H1 (cell line): ENCODE results near the gene PTER. TPM values are rescaled to one million over a fixed set of nuclear protein-coding genes. Genes with fewer than 3 reads are reported as not detected.

Source experiments
- CTCF ChIA-PET: fragments of 300-600 bp; sonication (Branson Sonifier 250); formaldehyde crosslinking; loops from one replicate; lab custom pipeline; 2021; ENCODE audit not compliant: partially characterized antibody; lab: Charles Lee
- POLR2A ChIA-PET: fragments of 300-600 bp; sonication (Branson Sonifier 250); formaldehyde crosslinking; loops from one replicate; lab custom pipeline; 2021; ENCODE audit warnings: inconsistent platforms; ENCODE audit not compliant: partially characterized antibody; lab: Charles Lee
- DNase-seq, 2 experiments: peaks; one replicate each; pipeline versions ENCODE4 v3.0.0 to v3.0.0-alpha.2; 2010 to 2022; ENCODE audit warnings: low spot score in 2 of 2, low read depth in 1 of 2, mixed read lengths in 1 of 2
- FAIRE-seq: peaks from 2 replicates; lab custom pipeline; 2011; peaks lifted over from hg19 to GRCh38; lab: Jason Lieb, UNC
- H2AFZ ChIP-seq: 2 replicates; pipeline ENCODE4 v1.8.1; 2012; ENCODE audit warnings: low read length, inconsistent platforms
- H2AK5ac ChIP-seq: 2 replicates; pipeline ENCODE4 v1.6.1; 2013; ENCODE audit warnings: low read depth, low read length
- H2BK120ac ChIP-seq: replicated peaks from 2 replicates; pipeline ENCODE3; 2013; ENCODE audit warnings: low read depth, low read length, inconsistent platforms
- H2BK12ac ChIP-seq: 2 replicates; pipeline ENCODE4 v1.6.1; 2013; ENCODE audit warnings: low read depth, low read length
- H2BK15ac ChIP-seq: 2 replicates; pipeline ENCODE4 v1.6.1; 2013; ENCODE audit warnings: low read length
- H2BK20ac ChIP-seq: 2 replicates; pipeline ENCODE4 v1.6.1; 2013; ENCODE audit warnings: low read length
- H2BK5ac ChIP-seq: 2 replicates; pipeline ENCODE4 v1.6.1; 2013; ENCODE audit warnings: low read depth, low read length
- H3K14ac ChIP-seq: 2 replicates; pipeline ENCODE4 v1.6.1; 2013; ENCODE audit warnings: inconsistent platforms; ENCODE audit not compliant: insufficient read length
- H3K18ac ChIP-seq: 2 replicates; pipeline ENCODE4 v1.6.1; 2013; ENCODE audit warnings: low read length; ENCODE audit errors: extremely low read depth
- H3K23ac ChIP-seq: 2 replicates; pipeline ENCODE4 v1.6.1; 2013; ENCODE audit warnings: inconsistent platforms; ENCODE audit not compliant: insufficient read length
- H3K23me2 ChIP-seq: 2 replicates; pipeline ENCODE4 v1.6.1; 2013; ENCODE audit warnings: low read depth, low read length
- H3K27ac ChIP-seq: 2 replicates; pipeline ENCODE4 v1.6.1; 2011; ENCODE audit warnings: low read depth, low read length, inconsistent platforms
- H3K27me3 ChIP-seq, 4 experiments: replicated peaks in 1 of 4; 1 replicate in 1 of 4; 2 replicates in 3 of 4; pipeline versions ENCODE4 v1.6.1 to v1.8.1; 2011 to 2013; ENCODE audit warnings: low read length in 3 of 4, mild to moderate bottlenecking in 3 of 4, inconsistent platforms in 2 of 4, mixed read lengths in 2 of 4, moderate library complexity in 1 of 4; ENCODE audit not compliant: control insufficient read depth in 3 of 4, insufficient read depth in 3 of 4; ENCODE audit errors: extremely low read depth in 1 of 4
- H3K36me3 ChIP-seq, 4 experiments: 2 replicates each; pipeline versions ENCODE4 v1.6.1 to v1.8.1; 2011 to 2013; ENCODE audit warnings: mild to moderate bottlenecking in 4 of 4, low read length in 3 of 4, moderate library complexity in 2 of 4, control low read depth in 1 of 4, inconsistent platforms in 1 of 4; ENCODE audit not compliant: insufficient read depth in 4 of 4, control insufficient read depth in 2 of 4
- H3K4ac ChIP-seq: replicated peaks from 2 replicates; pipeline ENCODE3; 2013; ENCODE audit warnings: low read length, low read depth, mixed read lengths, inconsistent platforms; ENCODE audit not compliant: insufficient read length
- H3K4me1 ChIP-seq, 4 experiments: replicated peaks in 1 of 4; 1 replicate in 1 of 4; 2 replicates in 3 of 4; pipeline versions ENCODE4 v1.6.1 to v1.8.1; 2011 to 2013; ENCODE audit warnings: low read length in 3 of 4, inconsistent platforms in 2 of 4, mixed read lengths in 1 of 4; ENCODE audit not compliant: insufficient read depth in 4 of 4, control insufficient read depth in 3 of 4
- H3K4me2 ChIP-seq, 2 experiments: 2 replicates each; pipeline versions ENCODE4 v1.6.1 to v1.8.1; 2011 to 2013; ENCODE audit warnings: low read depth in 2 of 2, low read length in 2 of 2, control low read depth in 1 of 2, inconsistent platforms in 1 of 2, mild to moderate bottlenecking in 1 of 2; ENCODE audit not compliant: insufficient read depth in 1 of 2
- H3K4me3 ChIP-seq, 4 experiments: fragments of 200-600, 300-600 bp in 1 of 4; sonication (generic), shearing (Covaris generic), sonication (Bioruptor Twin) in 1 of 4; 2 replicates each; pipeline versions ENCODE4 v1.5.1 to v1.8.1; 2011 to 2016; ENCODE audit warnings: low read length in 4 of 4, low read depth in 3 of 4, control low read depth in 2 of 4, inconsistent platforms in 2 of 4, mild to moderate bottlenecking in 2 of 4, mixed read lengths in 1 of 4, moderate library complexity in 1 of 4; ENCODE audit not compliant: insufficient read depth in 2 of 4; ENCODE audit errors: extremely low read depth in 1 of 4
- H3K56ac ChIP-seq: replicated peaks from 2 replicates; pipeline ENCODE3; 2013; ENCODE audit warnings: low read depth, mild to moderate bottlenecking, mixed read lengths, low read length, inconsistent platforms; ENCODE audit not compliant: insufficient read length
- H3K79me1 ChIP-seq: 2 replicates; pipeline ENCODE4 v1.6.1; 2013; ENCODE audit warnings: low read depth, low read length, control low read depth
- H3K79me2 ChIP-seq, 2 experiments: 2 replicates each; pipeline versions ENCODE4 v1.6.1 to v1.8.1; 2012 to 2013; ENCODE audit warnings: low read length in 2 of 2, mild to moderate bottlenecking in 2 of 2, inconsistent platforms in 1 of 2; ENCODE audit not compliant: insufficient read depth in 2 of 2, control insufficient read depth in 1 of 2
- H3K9ac ChIP-seq, 4 experiments: replicated peaks in 1 of 4; 1 replicate in 1 of 4; 2 replicates in 3 of 4; pipeline versions ENCODE4 v1.6.1 to v1.8.1; 2011 to 2013; ENCODE audit warnings: low read depth in 3 of 4, low read length in 3 of 4, control low read depth in 2 of 4, mild to moderate bottlenecking in 2 of 4, moderate library complexity in 2 of 4, inconsistent platforms in 1 of 4; ENCODE audit errors: extremely low read depth in 1 of 4
- H3K9me3 ChIP-seq, 2 experiments: 2 replicates each; pipeline versions ENCODE4 v1.6.1 to v1.8.1; 2012 to 2013; ENCODE audit warnings: mild to moderate bottlenecking in 2 of 2, moderate library complexity in 2 of 2, control low read depth in 1 of 2, inconsistent platforms in 1 of 2, low read depth in 1 of 2, low read length in 1 of 2, mixed read lengths in 1 of 2; ENCODE audit not compliant: insufficient read depth in 2 of 2
- H4K20me1 ChIP-seq, 2 experiments: replicated peaks in 1 of 2; 2 replicates each; pipeline versions ENCODE3 to v1.8.1; 2011 to 2013; ENCODE audit warnings: inconsistent platforms in 2 of 2, low read length in 2 of 2, mild to moderate bottlenecking in 1 of 2; ENCODE audit not compliant: insufficient read depth in 2 of 2, control insufficient read depth in 1 of 2
- H4K5ac ChIP-seq: 2 replicates; pipeline ENCODE4 v1.6.1; 2013; ENCODE audit warnings: low read length, low read depth, mixed read lengths, inconsistent platforms; ENCODE audit not compliant: insufficient read length
- H4K8ac ChIP-seq: 2 replicates; pipeline ENCODE4 v1.8.0; 2013; ENCODE audit warnings: mild to moderate bottlenecking, moderate library complexity, low read length, inconsistent platforms; ENCODE audit not compliant: insufficient read depth; ENCODE audit errors: extremely low read depth
- H4K91ac ChIP-seq: replicated peaks from 2 replicates; pipeline ENCODE3; 2013; ENCODE audit warnings: low read length, mixed read lengths, inconsistent platforms; ENCODE audit not compliant: insufficient read length
- EZH2 ChIP-seq: fragments of 200-600 bp; sonication (generic); IDR thresholded peaks from 2 replicates; pipeline ENCODE4 v1.7.1; 2012; ENCODE audit warnings: low read depth, mild to moderate bottlenecking, moderate library complexity, low read length, inconsistent platforms; ENCODE audit not compliant: severe bottlenecking
- POLR2A ChIP-seq, 2 experiments: IDR thresholded peaks; 1 replicate in 1 of 2; 2 replicates in 1 of 2; pipeline ENCODE4 v1.6.1; 2011; ENCODE audit warnings: low read depth in 2 of 2, low read length in 2 of 2, mild to moderate bottlenecking in 2 of 2; ENCODE audit errors: control extremely low read depth in 1 of 2
- WGBS, 2 experiments: shearing (Covaris generic) in 1 of 2; methylation state at CpG; one replicate each; pipeline versions ENCODE4 v1.1.6 to v1.1.7; 2013 to 2015; ENCODE audit warnings: low lambda C conversion rate in 2 of 2, mixed read lengths in 2 of 2, inconsistent platforms in 1 of 2, low coverage in 1 of 2, missing lambda C conversion rate in 1 of 2; ENCODE audit not compliant: insufficient replicate concordance in 2 of 2, insufficient coverage in 1 of 2, insufficient read length in 1 of 2; ENCODE audit errors: extremely low coverage in 1 of 2, missing lambda C conversion rate in 1 of 2; 5-methylcytosine and 5-hydroxymethylcytosine counted together
- polyA plus RNA-seq, 7 experiments: library from polyadenylated mRNA; depleted of rRNA in 3 of 7; stranded (reverse) in 5 of 7; unstranded in 2 of 7; fragments of >200 nt in 5 of 7; fragments of 200-250 nt in 2 of 7; gene quantifications; 1 replicate in 5 of 7; 2 replicates in 1 of 7; 4 replicates in 1 of 7; pipeline versions ENCODE4 v1.2.1 to v1.2.3, GENCODE V29; 2011 to 2013; ENCODE audit warnings: missing spikeins in 2 of 7, mixed read lengths in 2 of 7
- total RNA-seq: library from RNA; stranded (reverse); fragmentation: NEBNext Ultra II Directional; extraction: Animal tissue kit (Norgen Biotek cat#: 25700); gene quantifications from 2 replicates; pipeline ENCODE4 v1.2.1, GENCODE V29; 2021

The PTER gene
- total and polyA plus RNA-seq, 2 of the 8 experiments (the other 6 are each of a cell fraction or from before 2014, with no cell fraction given) = 4.4 to 7.8 TPM

GRCh38 chr10:16519250-16519907 lies 82.6 kb downstream of the PTER start:
- Histone ChIP-seq H3K23ac (no peak overlapping the region), H3K4me1 (peaks cover 4 to 14% (median 6%) of the 10 kb centered on the region in 4 experiments), H3K56ac (no peak overlapping the region), H2AK5ac (no peak overlapping the region), H2BK20ac (no peak overlapping the region), H2BK120ac (no peak overlapping the region), H3K4ac (no peak overlapping the region), H3K9ac (peak overlapping the region in 1 of 4 experiments; percentile 29; a peak in 2 of 7 replicates), H3K23me2 (peaks cover 7% of the 10 kb centered on the region; the same call in 1 of the 2 replicates), H3K27me3 (peaks cover 14 to 48% (median 35%) of the 10 kb centered on the region in 4 experiments), H3K9me3 (no peaks in the 10 kb centered on the region), H3K4me3 (peak overlapping the region; percentile 55 to 72 (median 64)), H3K14ac (no peak overlapping the region), H4K8ac (no peak overlapping the region), H4K91ac (no peak overlapping the region), H3K4me2 (peak overlapping the region; percentile 92 to 93), H2BK12ac (no peak overlapping the region), H3K79me2 (no peaks in the 10 kb centered on the region), H3K18ac (no peak overlapping the region), H2AFZ (peak overlapping the region; percentile 45; the same call in 1 of the 2 replicates), H2BK15ac (no peak overlapping the region), H3K27ac (no peak overlapping the region), H3K79me1 (no peaks in the 10 kb centered on the region), H4K20me1 (peaks cover 0 to 3% of the 10 kb centered on the region in 2 experiments), H4K5ac (no peak overlapping the region), H2BK5ac (no peak overlapping the region), H3K36me3 (no peaks in the 10 kb centered on the region)
- DNase-seq (peak in 1 of 2 experiments; percentile 62), FAIRE-seq (no peak)
- ChIA-PET POLR2A (interaction anchor here (1.5 kb wide), 1 partner anchor 618 kb away, joined by 3 read pairs; no protein-coding TSS in a partner anchor), CTCF (interaction anchor here (0.6 to 2.0 kb wide), 17 partner anchors 9 to 617 kb away, joined by 3 to 11 read pairs (median 3); no protein-coding TSS in a partner anchor)
- peak; percentile 1 for TF ChIP-seq EZH2
- no peak for TF ChIP-seq POLR2A (IDR thresholded peaks at IDR 0.05; ENCODE audit: control extremely low read depth in 1 of 2, low read depth in 2 of 2, low read length in 2 of 2)
- 19% methylated on average over 29 of the region's 31 CpGs; no CpG with 5 or more reads in 1 of the 2 experiments for WGBS, 2 experiments
